K562 (cell line): ENCODE measurements around the gene KRT31. TPM values are rescaled to one million over a fixed set of nuclear protein-coding genes. Genes with fewer than 3 reads are reported as not detected.
"Not testable (repeated sequence)": the region's sequence is repeated elsewhere in the genome, so short reads cannot be mapped to it uniquely, and the experiment has no call there.

Source experiments
- ATAC-seq: fragments of 200-7000 bp; cut with Tn5 transposase; 3 replicates; pipeline ENCODE4 v1.9.1; 2020; ENCODE audit warnings: moderate library complexity
- BruUV-seq: library from RNA; stranded (reverse); fragments of 400-500 nt; replicated peaks from 2 replicates; lab custom pipeline; 2021; lab: Mats Ljungman, UMichigan
- CTCF ChIA-PET: fragments of 300-600 bp; formaldehyde crosslinking; extraction: SDS; loops from one replicate; lab custom pipeline; 2021; ENCODE audit warnings: low intra/inter-chr PET ratio; lab: Yijun Ruan, JAX
- POLR2A ChIA-PET: fragments of 300-600, 350-650 bp; sonication (Branson Sonifier 250); formaldehyde crosslinking; extraction: SDS; loops from one replicate; lab custom pipeline; 2021; ENCODE audit warnings: antibody characterized with exemption, inconsistent platforms; lab: Yijun Ruan, JAX
- DNase-seq, 4 experiments: peaks; one replicate each; pipeline versions ENCODE4 v3.0.0 to v3.0.0-alpha.2; 2011 to 2018; ENCODE audit warnings: low spot score in 3 of 4, mixed read lengths in 3 of 4; ENCODE audit errors: extremely low read depth in 1 of 4
- FAIRE-seq: peaks from 2 replicates; lab custom pipeline; 2011; peaks lifted over from hg19 to GRCh38; lab: Jason Lieb, UNC
- H2AFZ ChIP-seq: 2 replicates; pipeline ENCODE4 v1.6.0; 2011; ENCODE audit warnings: low read depth, low read length, control low read depth, inconsistent platforms
- H3K27ac ChIP-seq: fragments of 200-600 bp; 3 replicates; pipeline ENCODE4 v1.8.0; 2011; ENCODE audit warnings: low read depth, mild to moderate bottlenecking, control low read depth, inconsistent platforms, low read length, moderate library complexity, mixed read lengths; ENCODE audit errors: extremely low read depth
- H3K27me3 ChIP-seq, 2 experiments: fragments of 300-600 bp in 1 of 2; 2 replicates in 1 of 2; 3 replicates in 1 of 2; pipeline versions ENCODE4 v1.6.0 to v1.8.0; 2011; ENCODE audit warnings: inconsistent platforms in 2 of 2, low read length in 2 of 2, mild to moderate bottlenecking in 1 of 2, mixed read lengths in 1 of 2, moderate library complexity in 1 of 2; ENCODE audit not compliant: control insufficient read depth in 2 of 2, insufficient read depth in 2 of 2
- H3K36me3 ChIP-seq: fragments of 300-600 bp; 3 replicates; pipeline ENCODE4 v1.8.0; 2011; ENCODE audit warnings: mild to moderate bottlenecking, low read length, inconsistent platforms; ENCODE audit not compliant: control insufficient read depth, insufficient read depth
- H3K4me1 ChIP-seq, 2 experiments: fragments of 200-600 bp in 1 of 2; replicated peaks in 1 of 2; 2 replicates in 1 of 2; 3 replicates in 1 of 2; pipeline versions ENCODE4 v1.5.1 to v1.8.0; 2011; ENCODE audit warnings: inconsistent platforms in 2 of 2, low read length in 2 of 2, mild to moderate bottlenecking in 1 of 2, mixed read lengths in 1 of 2, moderate library complexity in 1 of 2; ENCODE audit not compliant: control insufficient read depth in 2 of 2, insufficient read depth in 2 of 2
- H3K4me2 ChIP-seq: 2 replicates; pipeline ENCODE4 v1.6.1; 2011; ENCODE audit warnings: low read length, control low read depth, inconsistent platforms, mixed read lengths; ENCODE audit not compliant: insufficient read depth
- H3K4me3 ChIP-seq: fragments of 200-600 bp; sonication (generic), shearing (Covaris generic); 2 replicates; pipeline ENCODE4 v1.5.1; 2016; ENCODE audit warnings: control low read depth, inconsistent platforms
- H3K79me2 ChIP-seq: fragments of 200-600 bp; 3 replicates; pipeline ENCODE4 v1.8.0; 2011; ENCODE audit warnings: low read length, inconsistent platforms; ENCODE audit not compliant: control insufficient read depth, insufficient read depth
- H3K9ac ChIP-seq, 2 experiments: 2 replicates each; pipeline versions ENCODE4 v1.6.0 to v1.6.1; 2011; ENCODE audit warnings: low read depth in 2 of 2, low read length in 2 of 2, control low read depth in 1 of 2, inconsistent platforms in 1 of 2, mild to moderate bottlenecking in 1 of 2, mixed read lengths in 1 of 2; ENCODE audit not compliant: insufficient read depth in 1 of 2
- H3K9me1 ChIP-seq: one replicate; pipeline ENCODE4 v1.6.0; 2011; ENCODE audit warnings: inconsistent platforms, mild to moderate bottlenecking, low read length, moderate library complexity; ENCODE audit not compliant: control insufficient read depth, insufficient read depth
- H3K9me3 ChIP-seq: replicated peaks from 2 replicates; pipeline ENCODE4 v1.5.1; 2011; ENCODE audit warnings: low read depth, low read length, inconsistent platforms; ENCODE audit not compliant: control insufficient read depth, insufficient read depth
- H4K20me1 ChIP-seq: replicated peaks from 2 replicates; pipeline ENCODE4 v1.6.1; 2011; ENCODE audit warnings: low read length, inconsistent platforms, mixed read lengths; ENCODE audit not compliant: control insufficient read depth, insufficient read depth
- HDAC1 ChIP-seq, 2 experiments: fragments of 450-650 bp; IDR thresholded peaks; 2 replicates each; pipeline ENCODE4 v1.6.1; 2016 to 2017; ENCODE audit warnings: inconsistent platforms in 1 of 2, mild to moderate bottlenecking in 1 of 2, moderate library complexity in 1 of 2
- HMBOX1 ChIP-seq: sonication (generic); IDR thresholded peaks from 2 replicates; pipeline ENCODE4 v1.6.1; 2016
- HNRNPUL1 ChIP-seq: fragments of 200-400 bp; formaldehyde crosslinking; IDR thresholded peaks from 2 replicates; pipeline ENCODE4 v1.6.1; 2017; ENCODE audit warnings: low read length
- KDM2B ChIP-seq: fragments of 250-450 bp; sonication (Bioruptor Pico); IDR thresholded peaks from 2 replicates; pipeline ENCODE4 v1.8.0; 2021; ENCODE audit warnings: mild to moderate bottlenecking, moderate library complexity
- RBM15 ChIP-seq: fragments of 200-400 bp; formaldehyde crosslinking; IDR thresholded peaks from 2 replicates; pipeline ENCODE4 v1.6.1; 2018; ENCODE audit warnings: mild to moderate bottlenecking, low read length, moderate library complexity; ENCODE audit not compliant: insufficient read depth
- SMAD1 ChIP-seq: fragments of 150-350 bp; IDR thresholded peaks from 2 replicates; pipeline ENCODE4 v1.6.1; 2014; ENCODE audit warnings: low read length, low read depth; ENCODE audit not compliant: partially characterized antibody
- SPI1 ChIP-seq: IDR thresholded peaks from 2 replicates; pipeline ENCODE4 v1.6.1; 2011; ENCODE audit warnings: low read depth, low read length, control low read depth, borderline replicate concordance
- ZNF316 ChIP-seq: fragments of 450-650 bp; IDR thresholded peaks from 2 replicates; pipeline ENCODE4 v1.6.1; 2016
- ZNF41 ChIP-seq: fragments of 250-450 bp; sonication (Bioruptor Pico); conservative IDR thresholded peaks from 2 replicates; pipeline ENCODE4 v1.4.0; 2020; ENCODE audit warnings: mild to moderate bottlenecking
- ZNF79 ChIP-seq: fragments of 250-450 bp; sonication (Bioruptor Pico); IDR thresholded peaks from 2 replicates; pipeline ENCODE4 v1.4.0; 2020; ENCODE audit warnings: low read depth, mild to moderate bottlenecking, moderate library complexity
- WGBS: fragments of 100-300 bp; shearing (Covaris generic); methylation state at CpG from one replicate; pipeline ENCODE4 v1.1.6; 2016; ENCODE audit warnings: low coverage, mixed read lengths; ENCODE audit not compliant: insufficient coverage; ENCODE audit errors: missing lambda C conversion rate; 5-methylcytosine and 5-hydroxymethylcytosine counted together
- in situ Hi-C: fragments of 300-500 bp; cut with MboI; formaldehyde crosslinking; loops from 4 replicates; pipeline ENCODE4 v1.15.0; 2018; ENCODE audit warnings: inconsistent platforms, mixed read lengths
- intact Hi-C: fragments of 100-400 bp; cut with micrococcal nuclease; formaldehyde crosslinking; loops from 2 replicates; pipeline ENCODE4 v1.14.2; 2022
- polyA plus RNA-seq, 8 experiments: library from polyadenylated mRNA; depleted of rRNA in 4 of 8; stranded (reverse) in 5 of 8; unstranded in 3 of 8; fragments of >200 nt; fragmentation: Nextera tagmentation in 2 of 8; fragmentation: Illumina TruSeq in 1 of 8; extraction: Ambion mirVana in 2 of 8; extraction: Trizol in 1 of 8; gene quantifications; 2 replicates each; pipeline versions ENCODE4 v1.2.1 to v1.2.3, GENCODE V29; 2011 to 2014; ENCODE audit warnings: inconsistent platforms in 1 of 8, missing spikeins in 1 of 8
- total RNA-seq, 7 experiments: library from RNA; depleted of rRNA in 6 of 7; stranded (reverse); fragments of >200 nt in 6 of 7; fragmentation: Illumina TruSeq in 2 of 7; extraction: Trizol in 2 of 7; gene quantifications; 2 replicates each; pipeline versions ENCODE4 v1.2.1 to v1.2.3, GENCODE V29; 2011 to 2021; ENCODE audit warnings: low replicate concordance in 1 of 7
- TF ChIP-seq, protein P1 (sequence below): sonication (generic); formaldehyde crosslinking; IDR thresholded peaks from 2 replicates; pipeline ENCODE4 v1.8.1; 2023; ENCODE audit warnings: missing genetic modification reagents, mild to moderate bottlenecking, borderline replicate concordance

The KRT31 gene
- total and polyA plus RNA-seq, 9 of the 15 experiments (the other 6 are each of a cell fraction or from before 2014, with no cell fraction given) = not detected

DNA sequence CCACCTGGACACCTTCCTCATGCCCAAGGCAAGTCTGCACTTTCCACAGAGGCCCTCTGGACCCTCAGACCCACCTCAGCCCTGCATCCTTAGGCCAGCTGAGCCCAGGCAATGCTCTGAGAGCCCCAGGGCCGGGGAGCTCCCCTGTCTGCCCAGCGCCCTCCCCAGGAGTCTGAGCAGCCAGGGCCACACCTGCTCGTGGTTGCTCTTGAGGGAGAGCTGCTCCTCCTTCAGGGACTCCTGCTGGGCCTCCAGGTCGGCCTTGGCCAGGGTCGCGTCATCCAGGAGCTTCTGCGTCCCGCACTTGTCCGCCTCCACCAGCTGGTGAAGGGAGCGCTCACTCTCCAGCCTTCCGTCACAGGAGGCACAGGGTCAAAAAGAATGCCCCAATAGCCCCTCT lies 25.2 kb upstream of the KRT31 start:
- H4K20me1 ChIP-seq, H3K27ac ChIP-seq, H3K9ac ChIP-seq, ATAC-seq, intact Hi-C loops, CTCF ChIA-PET, H3K79me2 ChIP-seq, H3K36me3 ChIP-seq, H2AFZ ChIP-seq, H3K9me1 ChIP-seq, BruUV-seq, H3K9me3 ChIP-seq, H3K4me3 ChIP-seq, H3K4me2 ChIP-seq, DNase-seq, in situ Hi-C loops, FAIRE-seq, H3K4me1 ChIP-seq: not testable (repeated sequence)
- peaks cover 36 to 61% of the 10 kb centered on the region in 2 experiments; a peak in 4 of 5 replicates for H3K27me3 ChIP-seq
- POLR2A ChIA-PET = interaction anchor here (1.5 kb wide), 1 partner anchor 19 kb away, joined by 5 read pairs; no protein-coding TSS in a partner anchor
- 0% methylated on average over 11 of the region's 11 CpGs for WGBS

- POLR2A ChIA-PET = no interaction called here
- H3K79me2 ChIP-seq = no peaks in the 10 kb centered on the region
- no peak overlapping the region for H3K4me3 ChIP-seq
- DNase-seq (no peak), FAIRE-seq (no peak), ATAC-seq (no peak)
- H3K9ac ChIP-seq = no peak overlapping the region
- H4K20me1 ChIP-seq = no peaks in the 10 kb centered on the region; the same call in 1 of the 2 replicates
- H3K36me3 ChIP-seq = no peaks in the 10 kb centered on the region
- CTCF ChIA-PET = no interaction called here
- intact Hi-C loops (no loop called here), in situ Hi-C loops (no loop called here)
- H3K9me1 ChIP-seq = no peaks in the 10 kb centered on the region
- H3K4me2 ChIP-seq = no peak overlapping the region
- no peaks in the 10 kb centered on the region for H3K9me3 ChIP-seq
- no peaks in the 10 kb centered on the region for H3K4me1 ChIP-seq
- no TSS peak for BruUV-seq
- peaks cover 36 to 65% of the 10 kb centered on the region in 2 experiments; a peak in 4 of 5 replicates for H3K27me3 ChIP-seq
- H2AFZ ChIP-seq = no peak overlapping the region
- no peak overlapping the region for H3K27ac ChIP-seq
- 2% methylated on average over 4 of the region's 4 CpGs for WGBS
- TF ChIP-seq, protein P1, sequence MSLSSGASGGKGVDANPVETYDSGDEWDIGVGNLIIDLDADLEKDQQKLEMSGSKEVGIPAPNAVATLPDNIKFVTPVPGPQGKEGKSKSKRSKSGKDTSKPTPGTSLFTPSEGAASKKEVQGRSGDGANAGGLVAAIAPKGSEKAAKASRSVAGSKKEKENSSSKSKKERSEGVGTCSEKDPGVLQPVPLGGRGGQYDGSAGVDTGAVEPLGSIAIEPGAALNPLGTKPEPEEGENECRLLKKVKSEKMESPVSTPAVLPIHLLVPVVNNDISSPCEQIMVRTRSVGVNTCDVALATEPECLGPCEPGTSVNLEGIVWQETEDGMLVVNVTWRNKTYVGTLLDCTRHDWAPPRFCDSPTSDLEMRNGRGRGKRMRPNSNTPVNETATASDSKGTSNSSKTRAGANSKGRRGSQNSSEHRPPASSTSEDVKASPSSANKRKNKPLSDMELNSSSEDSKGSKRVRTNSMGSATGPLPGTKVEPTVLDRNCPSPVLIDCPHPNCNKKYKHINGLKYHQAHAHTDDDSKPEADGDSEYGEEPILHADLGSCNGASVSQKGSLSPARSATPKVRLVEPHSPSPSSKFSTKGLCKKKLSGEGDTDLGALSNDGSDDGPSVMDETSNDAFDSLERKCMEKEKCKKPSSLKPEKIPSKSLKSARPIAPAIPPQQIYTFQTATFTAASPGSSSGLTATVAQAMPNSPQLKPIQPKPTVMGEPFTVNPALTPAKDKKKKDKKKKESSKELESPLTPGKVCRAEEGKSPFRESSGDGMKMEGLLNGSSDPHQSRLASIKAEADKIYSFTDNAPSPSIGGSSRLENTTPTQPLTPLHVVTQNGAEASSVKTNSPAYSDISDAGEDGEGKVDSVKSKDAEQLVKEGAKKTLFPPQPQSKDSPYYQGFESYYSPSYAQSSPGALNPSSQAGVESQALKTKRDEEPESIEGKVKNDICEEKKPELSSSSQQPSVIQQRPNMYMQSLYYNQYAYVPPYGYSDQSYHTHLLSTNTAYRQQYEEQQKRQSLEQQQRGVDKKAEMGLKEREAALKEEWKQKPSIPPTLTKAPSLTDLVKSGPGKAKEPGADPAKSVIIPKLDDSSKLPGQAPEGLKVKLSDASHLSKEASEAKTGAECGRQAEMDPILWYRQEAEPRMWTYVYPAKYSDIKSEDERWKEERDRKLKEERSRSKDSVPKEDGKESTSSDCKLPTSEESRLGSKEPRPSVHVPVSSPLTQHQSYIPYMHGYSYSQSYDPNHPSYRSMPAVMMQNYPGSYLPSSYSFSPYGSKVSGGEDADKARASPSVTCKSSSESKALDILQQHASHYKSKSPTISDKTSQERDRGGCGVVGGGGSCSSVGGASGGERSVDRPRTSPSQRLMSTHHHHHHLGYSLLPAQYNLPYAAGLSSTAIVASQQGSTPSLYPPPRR (CRISPR knock-in tag) = no peak
- TF ChIP-seq HMBOX1 (no peak), ZNF79 (CRISPR knock-in tag) (no peak), SPI1 (no peak), HNRNPUL1 (no peak), HDAC1 (IDR thresholded peaks at IDR 0.05) (no peak), KDM2B (CRISPR knock-in tag) (no peak), ZNF41 (CRISPR knock-in tag) (no peak), ZNF316 (no peak), RBM15 (no peak), SMAD1 (no peak)
Measured at GRCh38 chr17:41421617-41422016, 24.2 kb upstream of the KRT31 start.
